Measurements from ENCODE around the gene CCDC194.

The CCDC194 gene, protein sequence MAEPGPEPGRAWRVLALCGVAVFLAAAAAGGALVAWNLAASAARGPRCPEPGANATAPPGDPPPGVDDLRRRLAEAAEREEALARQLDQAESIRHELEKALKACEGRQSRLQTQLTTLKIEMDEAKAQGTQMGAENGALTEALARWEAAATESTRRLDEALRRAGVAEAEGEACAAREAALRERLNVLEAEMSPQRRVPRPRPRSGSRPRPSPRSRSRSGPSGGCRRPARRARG

GRCh38 chr19:17393914-17394313, at the start of gene CCDC194:
CCDC194 (minus strand) TSS chr19:17394196; CDS start chr19:17394158, 38 bp downstream.
- DNase-seq = no peak

GRCh38 chr19:17441241-17442021, 47.4 kb upstream of the CCDC194 start:
- peak in 1 of 2 donors; percentile 3 for DNase-seq

GRCh38 chr19:17436874-17437267, 42.9 kb upstream of the CCDC194 start:
- no peak for DNase-seq

DNA sequence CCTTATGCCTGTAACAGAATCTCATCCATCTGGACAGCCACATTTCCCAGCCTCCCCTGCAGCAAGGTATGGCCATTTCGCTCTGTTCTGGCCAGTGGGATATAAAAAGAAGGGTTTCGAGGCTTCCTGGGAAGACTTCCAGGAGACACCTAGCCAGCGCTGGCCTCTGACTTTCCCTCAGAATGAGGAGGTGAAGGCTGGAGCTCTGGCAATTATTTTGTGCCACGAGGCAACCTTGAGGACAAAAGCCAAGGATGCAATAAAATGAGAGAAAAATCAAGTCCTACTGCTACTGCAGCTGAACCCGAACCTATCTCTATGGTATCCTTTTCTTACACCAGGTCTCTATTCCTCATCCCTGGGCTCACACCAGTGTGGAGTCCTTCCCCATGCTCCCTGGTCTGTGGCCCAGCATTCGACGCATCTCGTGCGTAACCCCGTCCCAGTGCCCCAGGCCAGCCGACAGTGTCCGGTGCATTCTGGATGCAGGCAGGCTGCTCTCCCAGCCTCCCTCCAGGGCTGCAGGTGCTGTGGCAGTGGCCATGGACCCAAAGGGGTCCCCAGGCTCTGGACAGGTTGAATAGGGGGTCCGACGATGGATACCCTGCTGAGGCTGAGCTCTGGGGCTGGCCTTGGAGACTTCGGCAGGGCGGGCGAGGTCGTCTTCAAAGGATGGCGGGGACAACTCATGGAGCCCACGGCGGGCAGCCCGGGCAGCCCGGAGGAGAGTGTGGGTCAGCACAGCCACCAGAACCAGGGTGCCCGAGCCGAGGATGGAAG, 42.3 kb upstream of the CCDC194 start:
- no peak for DNase-seq

GRCh38 chr19:17435218-17435617, 41.2 kb upstream of the CCDC194 start:
- DNase-seq = no peak

GRCh38 chr19:17431417-17431816, 37.4 kb upstream of the CCDC194 start:
- no peak for DNase-seq

- DNase-seq = no peak
These were observed 35.7 kb upstream of the CCDC194 start for GRCh38 chr19:17429641-17430113.

DNA sequence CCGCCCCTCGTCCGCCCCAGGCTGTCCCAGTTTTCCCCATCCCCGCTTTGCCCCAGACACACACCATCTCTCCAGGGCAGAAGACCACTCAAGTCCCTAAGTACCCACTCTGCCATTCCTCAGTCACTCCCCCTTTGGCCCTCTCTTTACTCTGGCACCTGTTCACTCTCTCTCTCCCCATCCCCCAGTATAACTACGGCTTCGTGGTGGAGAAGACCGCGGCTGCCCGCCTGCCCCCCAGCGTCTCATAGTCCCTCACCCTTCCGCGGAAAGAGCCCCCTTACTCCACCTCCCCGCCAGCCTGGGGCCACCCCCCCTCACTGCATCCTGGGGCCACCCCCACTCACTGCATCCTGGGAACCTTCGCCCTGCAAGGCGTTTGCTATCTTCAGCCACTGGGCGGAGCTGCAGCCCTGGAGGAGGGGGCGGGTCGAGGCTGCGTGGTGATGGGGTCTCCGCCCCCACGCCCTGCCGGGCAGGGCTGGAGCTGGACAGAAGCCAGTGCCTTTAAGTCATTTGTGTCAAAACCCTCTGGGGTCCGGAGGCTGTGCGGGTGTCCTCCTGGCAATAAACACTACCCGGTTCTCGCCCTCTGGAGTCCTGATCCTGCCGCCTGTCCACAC, 30.9 kb upstream of the CCDC194 start:
- DNase-seq = no peak

- DNase-seq = no peak
These were observed 29.6 kb upstream of the CCDC194 start for GRCh38 chr19:17423429-17424208.

DNA sequence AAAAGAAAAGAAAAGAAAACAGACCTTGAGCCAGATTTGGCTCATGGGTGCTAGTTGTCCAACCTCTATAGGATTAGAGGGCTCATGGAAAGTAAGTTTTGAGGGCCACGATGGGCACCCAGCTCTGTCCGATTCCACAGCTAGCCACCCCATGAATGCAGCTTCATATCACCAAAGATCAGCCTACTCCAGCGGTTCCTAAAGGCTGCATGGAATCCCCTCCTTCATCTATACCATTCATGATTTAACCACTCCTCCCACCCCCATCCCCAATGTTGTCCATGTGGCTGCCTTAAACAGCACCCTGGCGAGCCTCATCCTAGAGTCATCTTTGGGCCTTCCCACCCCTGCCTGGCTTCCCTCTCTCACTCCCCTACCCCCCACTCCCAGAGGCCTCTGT, 27.9 kb upstream of the CCDC194 start:
- no peak for DNase-seq

DNA sequence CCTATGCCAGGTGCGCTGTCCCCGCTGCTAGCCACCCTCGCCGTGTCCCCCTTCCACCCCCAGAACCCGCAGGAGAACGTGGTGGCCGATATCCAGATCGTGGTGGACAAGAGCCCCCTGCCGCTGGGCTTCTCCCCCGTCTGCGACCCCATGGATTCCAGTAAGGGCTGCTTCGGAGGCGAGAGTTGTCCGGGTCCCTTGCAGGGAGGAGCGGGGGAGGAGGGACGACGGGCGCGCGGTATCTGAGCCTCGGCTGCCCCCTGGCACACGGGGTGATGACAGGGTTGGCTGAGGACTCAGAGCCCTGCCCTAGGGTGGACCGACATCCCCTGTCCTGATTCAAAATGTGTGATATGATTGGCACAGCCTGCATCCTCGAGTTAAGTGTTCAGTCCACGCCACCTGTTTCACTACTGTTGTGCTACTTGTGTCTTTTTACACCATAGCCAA, 26.5 kb upstream of the CCDC194 start:
- no peak for DNase-seq

DNA sequence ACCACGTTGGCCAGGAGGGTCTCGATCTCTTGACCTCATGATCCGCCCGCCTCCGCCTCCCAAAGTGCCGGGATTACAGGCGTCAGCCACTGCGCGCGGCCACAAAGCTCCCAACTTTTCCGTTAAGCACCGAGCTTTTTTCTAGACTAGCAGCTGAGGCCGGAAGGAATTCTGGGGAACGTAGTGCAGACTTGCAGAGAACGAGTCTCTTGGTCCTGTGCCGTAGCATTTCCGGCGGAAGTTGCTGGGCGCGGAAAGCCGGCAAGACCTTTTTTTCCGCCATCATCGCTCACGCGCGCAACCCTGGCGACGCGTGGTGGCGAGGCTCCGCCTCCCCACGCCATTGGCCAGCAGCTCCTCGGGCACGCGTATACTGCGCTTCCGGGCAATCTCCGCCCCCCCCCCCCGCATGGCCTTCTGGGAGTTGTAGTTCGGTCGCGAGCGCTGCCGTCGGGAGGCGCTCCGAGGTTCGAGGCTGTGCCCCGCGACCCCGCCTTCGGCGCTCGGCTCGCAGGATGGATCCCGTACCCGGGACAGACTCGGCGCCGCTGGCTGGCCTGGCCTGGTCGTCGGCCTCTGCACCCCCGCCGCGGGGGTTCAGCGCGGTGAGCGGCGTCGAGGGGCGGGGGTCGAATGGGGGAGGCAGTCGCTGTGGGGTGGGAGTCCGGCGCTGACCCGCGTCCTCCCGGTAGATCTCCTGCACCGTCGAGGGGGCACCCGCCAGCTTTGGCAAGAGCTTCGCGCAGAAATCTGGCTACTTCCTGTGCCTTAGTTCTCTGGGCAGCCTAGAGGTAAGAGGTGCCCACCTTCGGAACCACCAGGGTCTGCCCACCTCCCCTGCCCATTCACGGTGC, 25.9 kb upstream of the CCDC194 start, which contains the start of gene MVB12A:
Gene MVB12A (plus strand): TSS at position 427 of the 854 bp plus-strand sequence. CDS start 89 bp downstream, at position 516.
- DNase-seq = peak; percentile 96 to 97

DNA sequence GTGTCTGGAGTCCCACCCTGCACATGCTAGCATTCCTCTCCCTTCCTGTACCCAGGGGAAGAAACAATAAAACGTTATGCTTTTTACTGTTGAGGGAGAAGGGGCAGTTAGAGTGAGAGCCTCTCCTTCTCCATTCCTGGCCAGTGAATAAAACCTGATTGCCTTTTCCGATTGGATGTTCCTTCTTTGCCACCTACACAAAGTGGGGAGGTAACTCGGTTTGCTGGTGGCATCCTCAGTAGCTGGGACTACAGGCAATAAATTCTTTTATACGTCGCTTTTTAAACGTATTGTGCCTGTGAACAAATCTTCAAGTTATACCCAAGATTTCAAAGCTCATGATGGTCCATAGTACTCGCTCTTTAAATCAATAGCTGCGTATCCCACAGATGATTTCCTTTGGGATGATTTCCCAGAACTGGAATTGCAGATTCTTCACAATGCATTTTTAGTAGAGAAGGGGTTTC, 25.2 kb upstream of the CCDC194 start:
- no peak for DNase-seq

- DNase-seq = no peak
These were observed 24.7 kb upstream of the CCDC194 start for GRCh38 chr19:17418710-17419109.

- DNase-seq = no peak
These were observed 21.1 kb upstream of the CCDC194 start for GRCh38 chr19:17415121-17415520.

DNA sequence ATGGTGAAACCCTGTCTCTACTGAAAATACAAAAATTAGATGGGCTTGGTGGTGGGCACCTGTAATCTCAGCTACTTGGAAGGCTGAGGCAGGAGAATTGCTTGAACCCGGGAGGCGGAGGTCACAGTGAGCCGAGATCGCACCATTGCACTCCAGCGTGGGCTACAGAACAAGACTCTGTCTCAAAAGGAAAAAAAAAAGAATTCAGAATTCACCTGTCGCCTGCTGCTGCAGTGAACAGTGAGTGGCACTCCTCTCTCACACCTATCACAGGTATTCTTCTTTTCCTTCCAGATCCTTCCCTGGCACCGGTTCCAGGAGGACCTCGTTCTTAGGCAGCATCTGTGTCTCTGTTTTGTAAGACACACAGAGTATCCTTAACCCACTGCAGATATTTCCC, 20.1 kb upstream of the CCDC194 start:
- DNase-seq = no peak

- no peak for DNase-seq
These were observed 17.8 kb upstream of the CCDC194 start for GRCh38 chr19:17411801-17412200.

DNA sequence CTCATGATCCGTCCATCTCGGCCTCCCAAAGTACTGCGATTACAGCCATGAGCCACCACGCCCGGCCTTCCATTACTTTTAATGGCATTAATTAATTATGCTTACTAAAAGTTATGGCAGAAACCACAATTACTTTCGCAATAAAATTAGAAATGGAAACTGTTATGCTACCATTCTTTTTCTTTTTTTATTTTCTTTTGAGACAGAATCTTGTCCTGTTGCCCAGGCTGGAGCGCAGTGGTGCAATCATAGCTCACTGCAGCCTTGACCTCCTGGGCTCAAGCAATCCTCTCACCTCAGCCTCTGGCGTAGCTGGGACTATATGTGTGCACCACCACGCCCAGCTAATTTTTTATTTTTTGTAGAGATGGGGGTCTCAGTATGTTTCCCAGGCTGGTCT, 16.0 kb upstream of the CCDC194 start:
- no peak for DNase-seq

GRCh38 chr19:17406887-17407196, 12.8 kb upstream of the CCDC194 start:
- no peak for DNase-seq

- DNase-seq = peak in 1 of 2 donors; percentile 19
These were observed 12.3 kb upstream of the CCDC194 start for GRCh38 chr19:17406046-17406886.
